K562 (cell line): Measurements from ENCODE around the gene NUTM1. TPM values are rescaled to one million over a fixed set of nuclear protein-coding genes. Genes with fewer than 3 reads are reported as not detected.

Source experiments
- ATAC-seq: fragments of 200-7000 bp; cut with Tn5 transposase; 3 replicates; pipeline ENCODE4 v1.9.1; 2020; ENCODE audit warnings: moderate library complexity
- BruUV-seq: library from RNA; stranded (reverse); fragments of 400-500 nt; replicated peaks from 2 replicates; lab custom pipeline; 2021; lab: Mats Ljungman, UMichigan
- CTCF ChIA-PET: fragments of 300-600 bp; formaldehyde crosslinking; extraction: SDS; loops from one replicate; lab custom pipeline; 2021; ENCODE audit warnings: low intra/inter-chr PET ratio; lab: Yijun Ruan, JAX
- POLR2A ChIA-PET: fragments of 300-600, 350-650 bp; sonication (Branson Sonifier 250); formaldehyde crosslinking; extraction: SDS; loops from one replicate; lab custom pipeline; 2021; ENCODE audit warnings: antibody characterized with exemption, inconsistent platforms; lab: Yijun Ruan, JAX
- DNase-seq, 4 experiments: peaks; one replicate each; pipeline versions ENCODE4 v3.0.0 to v3.0.0-alpha.2; 2011 to 2018; ENCODE audit warnings: low spot score in 3 of 4, mixed read lengths in 3 of 4; ENCODE audit errors: extremely low read depth in 1 of 4
- FAIRE-seq: peaks from 2 replicates; lab custom pipeline; 2011; peaks lifted over from hg19 to GRCh38; lab: Jason Lieb, UNC
- H2AFZ ChIP-seq: 2 replicates; pipeline ENCODE4 v1.6.0; 2011; ENCODE audit warnings: low read depth, low read length, control low read depth, inconsistent platforms
- H3K27ac ChIP-seq: fragments of 200-600 bp; 3 replicates; pipeline ENCODE4 v1.8.0; 2011; ENCODE audit warnings: low read depth, mild to moderate bottlenecking, control low read depth, inconsistent platforms, low read length, moderate library complexity, mixed read lengths; ENCODE audit errors: extremely low read depth
- H3K27me3 ChIP-seq, 2 experiments: fragments of 300-600 bp in 1 of 2; 2 replicates in 1 of 2; 3 replicates in 1 of 2; pipeline versions ENCODE4 v1.6.0 to v1.8.0; 2011; ENCODE audit warnings: inconsistent platforms in 2 of 2, low read length in 2 of 2, mild to moderate bottlenecking in 1 of 2, mixed read lengths in 1 of 2, moderate library complexity in 1 of 2; ENCODE audit not compliant: control insufficient read depth in 2 of 2, insufficient read depth in 2 of 2
- H3K36me3 ChIP-seq: fragments of 300-600 bp; 3 replicates; pipeline ENCODE4 v1.8.0; 2011; ENCODE audit warnings: mild to moderate bottlenecking, low read length, inconsistent platforms; ENCODE audit not compliant: control insufficient read depth, insufficient read depth
- H3K4me1 ChIP-seq, 2 experiments: fragments of 200-600 bp in 1 of 2; replicated peaks in 1 of 2; 2 replicates in 1 of 2; 3 replicates in 1 of 2; pipeline versions ENCODE4 v1.5.1 to v1.8.0; 2011; ENCODE audit warnings: inconsistent platforms in 2 of 2, low read length in 2 of 2, mild to moderate bottlenecking in 1 of 2, mixed read lengths in 1 of 2, moderate library complexity in 1 of 2; ENCODE audit not compliant: control insufficient read depth in 2 of 2, insufficient read depth in 2 of 2
- H3K4me2 ChIP-seq: 2 replicates; pipeline ENCODE4 v1.6.1; 2011; ENCODE audit warnings: low read length, control low read depth, inconsistent platforms, mixed read lengths; ENCODE audit not compliant: insufficient read depth
- H3K4me3 ChIP-seq: fragments of 200-600 bp; sonication (generic), shearing (Covaris generic); 2 replicates; pipeline ENCODE4 v1.5.1; 2016; ENCODE audit warnings: control low read depth, inconsistent platforms
- H3K79me2 ChIP-seq: fragments of 200-600 bp; 3 replicates; pipeline ENCODE4 v1.8.0; 2011; ENCODE audit warnings: low read length, inconsistent platforms; ENCODE audit not compliant: control insufficient read depth, insufficient read depth
- H3K9ac ChIP-seq, 2 experiments: 2 replicates each; pipeline versions ENCODE4 v1.6.0 to v1.6.1; 2011; ENCODE audit warnings: low read depth in 2 of 2, low read length in 2 of 2, control low read depth in 1 of 2, inconsistent platforms in 1 of 2, mild to moderate bottlenecking in 1 of 2, mixed read lengths in 1 of 2; ENCODE audit not compliant: insufficient read depth in 1 of 2
- H3K9me1 ChIP-seq: one replicate; pipeline ENCODE4 v1.6.0; 2011; ENCODE audit warnings: inconsistent platforms, mild to moderate bottlenecking, low read length, moderate library complexity; ENCODE audit not compliant: control insufficient read depth, insufficient read depth
- H3K9me3 ChIP-seq: replicated peaks from 2 replicates; pipeline ENCODE4 v1.5.1; 2011; ENCODE audit warnings: low read depth, low read length, inconsistent platforms; ENCODE audit not compliant: control insufficient read depth, insufficient read depth
- H4K20me1 ChIP-seq: replicated peaks from 2 replicates; pipeline ENCODE4 v1.6.1; 2011; ENCODE audit warnings: low read length, inconsistent platforms, mixed read lengths; ENCODE audit not compliant: control insufficient read depth, insufficient read depth
- ARID4B ChIP-seq: sonication (generic); formaldehyde crosslinking; IDR thresholded peaks from 2 replicates; pipeline ENCODE4 v1.8.0; 2022; ENCODE audit warnings: mild to moderate bottlenecking, missing genetic modification reagents
- BMI1 ChIP-seq: fragments of 150-350 bp; IDR thresholded peaks from 2 replicates; pipeline ENCODE4 v1.6.1; 2014; ENCODE audit warnings: low read length
- E2F4 ChIP-seq: sonication (generic); formaldehyde crosslinking; IDR thresholded peaks from 2 replicates; pipeline ENCODE4 v1.8.0; 2022; ENCODE audit warnings: mild to moderate bottlenecking, low read depth, missing genetic modification reagents
- PCBP1 ChIP-seq: fragments of 200-400 bp; formaldehyde crosslinking; IDR thresholded peaks from 2 replicates; pipeline ENCODE4 v1.6.1; 2018; ENCODE audit warnings: mild to moderate bottlenecking, low read depth, low read length; ENCODE audit not compliant: poor library complexity, severe bottlenecking
- ZNF311 ChIP-seq: fragments of 250-450 bp; sonication (Bioruptor Pico); IDR thresholded peaks from 2 replicates; pipeline ENCODE4 v1.4.0; 2020; ENCODE audit warnings: mild to moderate bottlenecking, moderate library complexity
- ZNF511 ChIP-seq: sonication (generic); formaldehyde crosslinking; IDR thresholded peaks from 2 replicates; pipeline ENCODE4 v1.8.0; 2022; ENCODE audit warnings: mild to moderate bottlenecking, missing genetic modification reagents
- ZNF518B ChIP-seq: fragments of 250-450 bp; sonication (Bioruptor Pico); IDR thresholded peaks from 2 replicates; pipeline ENCODE4 v1.5.0; 2021; ENCODE audit warnings: mild to moderate bottlenecking, moderate library complexity
- WGBS: fragments of 100-300 bp; shearing (Covaris generic); methylation state at CpG from one replicate; pipeline ENCODE4 v1.1.6; 2016; ENCODE audit warnings: low coverage, mixed read lengths; ENCODE audit not compliant: insufficient coverage; ENCODE audit errors: missing lambda C conversion rate; 5-methylcytosine and 5-hydroxymethylcytosine counted together
- in situ Hi-C: fragments of 300-500 bp; cut with MboI; formaldehyde crosslinking; loops from 4 replicates; pipeline ENCODE4 v1.15.0; 2018; ENCODE audit warnings: inconsistent platforms, mixed read lengths
- intact Hi-C: fragments of 100-400 bp; cut with micrococcal nuclease; formaldehyde crosslinking; loops from 2 replicates; pipeline ENCODE4 v1.14.2; 2022
- polyA plus RNA-seq, 8 experiments: library from polyadenylated mRNA; depleted of rRNA in 4 of 8; stranded (reverse) in 5 of 8; unstranded in 3 of 8; fragments of >200 nt; fragmentation: Nextera tagmentation in 2 of 8; fragmentation: Illumina TruSeq in 1 of 8; extraction: Ambion mirVana in 2 of 8; extraction: Trizol in 1 of 8; gene quantifications; 2 replicates each; pipeline versions ENCODE4 v1.2.1 to v1.2.3, GENCODE V29; 2011 to 2014; ENCODE audit warnings: inconsistent platforms in 1 of 8, missing spikeins in 1 of 8
- total RNA-seq, 7 experiments: library from RNA; depleted of rRNA in 6 of 7; stranded (reverse); fragments of >200 nt in 6 of 7; fragmentation: Illumina TruSeq in 2 of 7; extraction: Trizol in 2 of 7; gene quantifications; 2 replicates each; pipeline versions ENCODE4 v1.2.1 to v1.2.3, GENCODE V29; 2011 to 2021; ENCODE audit warnings: low replicate concordance in 1 of 7

Gene NUTM1
- total and polyA plus RNA-seq, 9 of the 15 experiments (the other 6 are each of a cell fraction or from before 2014, with no cell fraction given): 0.01 to 0.05 (median 0.04) TPM; not detected in 4

- H3K4me1 ChIP-seq: peaks cover 0 to 4% of the 10 kb centered on the region in 2 experiments; a peak in 3 of 5 replicates
- no peaks in the 10 kb centered on the region; the same call in 1 of the 3 replicates for H3K79me2 ChIP-seq
- H3K4me3 ChIP-seq: no peak overlapping the region
- FAIRE-seq (no peak), ATAC-seq (no peak), DNase-seq (no peak)
- H3K4me2 ChIP-seq: no peak overlapping the region
- TF ChIP-seq BMI1 (no peak), ZNF518B (CRISPR knock-in tag) (no peak), PCBP1 (no peak), ZNF311 (CRISPR knock-in tag) (no peak), ARID4B (CRISPR knock-in tag) (no peak), ZNF511 (CRISPR knock-in tag) (no peak), E2F4 (no peak)
- ChIA-PET CTCF (no interaction called here), POLR2A (no interaction called here)
- no peaks in the 10 kb centered on the region for H3K9me3 ChIP-seq
- in situ Hi-C loops: no loop called here
- no TSS peak for BruUV-seq
- no peaks in the 10 kb centered on the region for H3K36me3 ChIP-seq
- no peaks in the 10 kb centered on the region for H3K27me3 ChIP-seq
- no peak overlapping the region for H3K27ac ChIP-seq
- no peaks in the 10 kb centered on the region for H4K20me1 ChIP-seq
- no peaks in the 10 kb centered on the region for H3K9me1 ChIP-seq
- H3K9ac ChIP-seq: no peak overlapping the region
- intact Hi-C loops: no loop called here
- no peak overlapping the region for H2AFZ ChIP-seq
- WGBS: 16% methylated on average over 3 of the region's 3 CpGs
Measured at GRCh38 chr15:34314491-34315490, 28.3 kb upstream of the NUTM1 start.
